HG03060 (cell line): ENCODE measurements around the gene MAGEA8.
"Not testable (repeated sequence)": the region's sequence is repeated elsewhere in the genome, so short reads cannot be mapped to it uniquely, and the experiment has no call there.

ENCODE experiments used
- ATAC-seq: cut with Tn5 transposase; IDR thresholded peaks from one replicate; pipeline ENCODE4 v1.9.1; 2021; ENCODE audit warnings: low read depth, moderate number of reproducible peaks; ENCODE audit not compliant: unreplicated experiment

Gene MAGEA8, protein sequence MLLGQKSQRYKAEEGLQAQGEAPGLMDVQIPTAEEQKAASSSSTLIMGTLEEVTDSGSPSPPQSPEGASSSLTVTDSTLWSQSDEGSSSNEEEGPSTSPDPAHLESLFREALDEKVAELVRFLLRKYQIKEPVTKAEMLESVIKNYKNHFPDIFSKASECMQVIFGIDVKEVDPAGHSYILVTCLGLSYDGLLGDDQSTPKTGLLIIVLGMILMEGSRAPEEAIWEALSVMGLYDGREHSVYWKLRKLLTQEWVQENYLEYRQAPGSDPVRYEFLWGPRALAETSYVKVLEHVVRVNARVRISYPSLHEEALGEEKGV

DNA sequence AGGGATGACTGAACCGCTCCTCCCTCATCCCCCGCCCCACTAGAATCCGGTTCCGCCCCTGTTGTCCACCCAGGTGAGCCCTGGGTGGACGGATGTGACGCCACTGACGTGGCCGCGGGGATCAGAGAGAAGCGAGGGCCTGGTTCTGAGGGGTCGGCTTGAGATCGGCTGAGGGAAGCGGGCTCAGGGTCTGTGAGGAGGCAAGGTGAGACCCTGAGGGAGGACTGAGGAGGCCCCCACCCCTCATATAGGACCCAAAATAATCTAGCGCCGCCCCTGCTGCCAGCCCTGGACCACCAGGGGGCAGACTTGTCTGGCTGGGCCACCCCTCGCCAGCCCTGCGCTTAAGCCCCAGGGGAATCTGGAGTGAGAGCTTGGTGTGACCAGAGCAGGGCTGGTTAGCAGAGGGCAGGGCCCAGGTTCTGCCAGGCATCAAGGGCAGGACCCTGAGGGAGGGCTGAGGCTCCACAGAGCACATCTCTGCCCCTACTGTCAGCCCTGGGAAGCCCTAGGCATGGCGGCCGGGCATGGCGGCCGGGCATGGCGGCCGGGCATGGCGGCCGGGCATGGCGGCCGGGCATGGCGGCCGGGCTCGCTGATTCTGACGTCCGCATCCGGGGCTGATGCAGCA lies at the start of gene MAGEA8:
TSS of gene MAGEA8 (plus strand) at position 103 of the 631 bp plus-strand sequence. CDS start 3,090 bp downstream, outside the sequence.
- no peak for ATAC-seq

- ATAC-seq, result no peak
These were observed 49.5 kb upstream of the MAGEA8 start for GRCh38 chrX:149831473-149831872.

DNA sequence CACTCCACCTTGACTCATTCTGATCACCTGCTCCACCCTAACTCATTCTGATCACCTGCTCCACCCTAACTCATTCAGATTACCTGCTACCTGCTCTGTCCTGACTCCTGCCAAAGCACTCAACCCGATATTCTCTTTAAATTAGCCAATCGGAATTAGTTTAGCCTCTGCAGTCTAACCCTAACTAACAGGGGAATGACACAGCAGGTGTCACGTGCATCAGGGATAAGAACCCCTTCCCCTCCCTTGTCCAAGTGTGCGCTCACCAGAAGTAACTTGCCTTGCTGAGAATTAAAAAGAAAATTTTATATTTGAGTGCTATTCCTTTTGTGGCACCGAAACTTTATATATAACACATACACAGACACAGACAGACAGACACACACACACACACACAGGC lies 44.3 kb upstream of the MAGEA8 start:
- not testable (repeated sequence) for ATAC-seq

DNA sequence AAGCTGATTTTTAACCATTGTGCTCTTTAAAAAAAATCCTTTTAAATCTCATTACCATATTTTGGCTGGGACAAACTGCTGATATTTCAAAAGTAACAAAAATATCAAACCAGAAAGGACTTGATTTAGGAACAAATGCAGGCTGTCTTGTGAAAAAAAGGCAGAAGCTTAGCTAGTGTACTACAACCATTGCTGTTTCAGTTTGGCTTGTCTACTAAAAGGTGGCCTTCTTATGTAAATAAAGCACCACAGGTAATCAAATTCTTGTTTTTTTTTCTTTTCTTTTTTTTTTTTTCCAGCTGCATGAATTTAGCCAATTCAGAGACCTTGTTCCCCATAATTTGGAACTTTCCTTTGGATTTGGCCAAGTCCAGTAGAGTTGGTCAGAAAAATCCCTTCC lies 43.8 kb upstream of the MAGEA8 start:
- no peak for ATAC-seq

GRCh38 chrX:149837639-149838038 lies 43.3 kb upstream of the MAGEA8 start:
- ATAC-seq, result no peak

GRCh38 chrX:149841929-149842328 lies 39.1 kb upstream of the MAGEA8 start:
- ATAC-seq, result no peak

GRCh38 chrX:149845385-149845784 lies 35.6 kb upstream of the MAGEA8 start:
- ATAC-seq, result no peak

GRCh38 chrX:149846789-149847188 lies 34.2 kb upstream of the MAGEA8 start:
- ATAC-seq, result no peak

DNA sequence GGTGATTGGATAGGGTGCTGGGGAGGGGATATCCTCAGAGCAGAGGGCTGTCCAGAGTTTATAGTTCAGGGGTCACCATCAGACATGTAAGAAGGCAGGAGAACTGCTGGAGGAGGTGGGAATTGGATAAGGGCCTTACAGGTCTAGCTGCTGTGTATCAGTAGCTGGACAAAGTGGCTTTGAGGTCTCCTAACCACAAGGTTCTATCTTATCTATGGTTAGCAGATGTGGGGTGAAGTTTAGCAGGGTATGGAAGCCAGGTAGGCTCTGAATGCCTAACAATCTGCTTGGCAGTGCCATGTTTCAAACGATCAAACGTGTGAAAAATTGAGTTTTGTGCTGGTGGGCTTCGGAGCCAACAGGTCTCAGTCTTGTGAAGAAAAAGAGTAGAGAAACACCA lies 32.1 kb upstream of the MAGEA8 start:
- no peak for ATAC-seq

- no peak for ATAC-seq
These were observed 31.2 kb upstream of the MAGEA8 start for GRCh38 chrX:149849787-149850186.

GRCh38 chrX:149851864-149852263 lies 29.1 kb upstream of the MAGEA8 start:
- no peak for ATAC-seq

GRCh38 chrX:149853925-149854324 lies 27.1 kb upstream of the MAGEA8 start:
- no peak for ATAC-seq

- no peak for ATAC-seq
These were observed 22.4 kb upstream of the MAGEA8 start for GRCh38 chrX:149858592-149858991.

- ATAC-seq, result no peak
These were observed 20.5 kb upstream of the MAGEA8 start for GRCh38 chrX:149860445-149860844.

DNA sequence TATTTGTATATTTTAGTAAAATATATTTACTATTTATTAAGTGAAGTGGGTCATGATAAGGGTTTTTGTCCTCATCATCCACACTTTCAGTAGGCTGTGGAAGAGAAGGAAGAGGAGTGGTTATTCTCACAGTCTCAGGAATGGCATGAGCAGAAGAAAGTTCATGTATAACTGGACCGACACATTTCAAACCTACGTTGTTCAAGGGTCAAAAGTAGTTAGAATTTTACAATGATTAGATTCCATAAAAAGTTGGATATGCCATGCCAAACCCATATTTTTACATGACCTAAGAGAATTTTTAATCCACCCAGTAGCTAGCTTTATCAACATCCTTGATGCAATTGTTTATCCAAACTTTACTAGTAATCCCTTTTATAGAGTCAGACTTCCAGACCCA lies 15.6 kb upstream of the MAGEA8 start:
- no peak for ATAC-seq

- ATAC-seq, result no peak
These were observed 13.5 kb upstream of the MAGEA8 start for GRCh38 chrX:149867488-149867887.

DNA sequence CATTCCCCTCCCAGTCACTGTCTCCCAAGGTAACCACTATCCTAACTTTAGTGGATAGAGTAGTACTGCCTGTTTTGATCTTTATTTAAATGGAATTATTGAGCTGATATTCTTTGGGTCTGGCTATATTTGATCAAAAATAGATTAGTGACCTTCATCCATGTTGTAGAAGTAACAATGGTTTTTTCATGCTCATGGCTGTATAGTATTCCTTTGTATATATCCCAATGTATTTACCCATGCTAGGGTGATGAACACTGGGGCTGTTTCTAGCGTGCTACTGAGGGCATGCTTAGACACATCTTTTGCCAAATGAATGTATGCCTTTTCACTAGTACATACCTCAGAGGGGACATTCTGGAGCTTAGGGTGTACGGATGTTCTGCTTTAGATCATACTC lies 10.1 kb upstream of the MAGEA8 start:
- no peak for ATAC-seq

GRCh38 chrX:149871433-149871832 lies 9.6 kb upstream of the MAGEA8 start:
- ATAC-seq, result no peak

GRCh38 chrX:149871940-149872339 lies 9.0 kb upstream of the MAGEA8 start:
- no peak for ATAC-seq

- no peak for ATAC-seq
These were observed 3.8 kb upstream of the MAGEA8 start for GRCh38 chrX:149877157-149877556.

- ATAC-seq, result no peak
These were observed 3.3 kb upstream of the MAGEA8 start for GRCh38 chrX:149877636-149878035.

DNA sequence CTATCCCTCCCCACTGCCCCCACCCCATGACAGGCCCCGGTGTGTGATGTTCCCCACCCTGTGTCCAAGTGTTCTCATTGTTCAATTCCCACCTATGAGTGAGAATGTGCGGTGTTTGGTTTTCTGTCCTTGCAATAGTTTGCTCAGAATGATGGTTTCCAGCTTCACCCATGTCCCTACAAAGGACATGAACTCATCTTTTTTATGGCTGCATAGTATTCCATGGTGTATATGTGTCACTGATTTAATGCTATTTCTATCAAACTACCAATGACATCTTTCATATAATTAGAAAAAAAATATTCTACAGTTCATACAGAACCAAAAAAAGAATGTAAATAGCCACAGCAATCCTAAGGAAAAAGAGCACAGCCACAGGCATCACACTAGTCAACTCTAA lies 9.8 kb downstream of the MAGEA8 start:
- ATAC-seq, result not testable (repeated sequence)
